Neural crest cell (in vitro differentiated cells): ENCODE data around the gene NRXN3. TPM values are rescaled to one million over a fixed set of nuclear protein-coding genes. Genes with fewer than 3 reads are reported as not detected.

ENCODE experiments used
- DNase-seq: peaks from one replicate; pipeline ENCODE4 v3.0.0; 2021; ENCODE audit warnings: low read depth, mixed read lengths, low spot score
- H3K27ac Mint-ChIP-seq: one replicate; pipeline ENCODE4 v1.8.0; 2021; ENCODE audit warnings: mild to moderate bottlenecking, mixed read lengths; ENCODE audit not compliant: unreplicated experiment
- H3K27me3 Mint-ChIP-seq: 2 replicates; pipeline ENCODE4 v1.8.0; 2021; ENCODE audit warnings: low read depth, mild to moderate bottlenecking, mixed read lengths
- H3K36me3 Mint-ChIP-seq: 2 replicates; pipeline ENCODE4 v1.8.0; 2021; ENCODE audit warnings: low read depth, mild to moderate bottlenecking, mixed read lengths
- H3K4me1 Mint-ChIP-seq: 2 replicates; pipeline ENCODE4 v1.8.0; 2021; ENCODE audit warnings: mixed read lengths
- H3K4me3 Mint-ChIP-seq: one replicate; pipeline ENCODE4 v1.8.0; 2021; ENCODE audit warnings: mild to moderate bottlenecking, mixed read lengths
- H3K9me3 Mint-ChIP-seq: 2 replicates; pipeline ENCODE4 v1.8.0; 2021; ENCODE audit warnings: mixed read lengths
- total RNA-seq: library from RNA; stranded (reverse); gene quantifications from 2 replicates; pipeline ENCODE4 v1.2.1, GENCODE V29; 2021
- TF ChIP-seq, protein P1 (sequence below): fragments of 200-600 bp; sonication (generic); conservative IDR thresholded peaks from 2 replicates; pipeline ENCODE4 v1.5.0; 2021; ENCODE audit warnings: antibody characterized with exemption, mild to moderate bottlenecking

NRXN3 gene
- total RNA-seq, 1 donor from 2014 or later, result 2.5 TPM

DNA sequence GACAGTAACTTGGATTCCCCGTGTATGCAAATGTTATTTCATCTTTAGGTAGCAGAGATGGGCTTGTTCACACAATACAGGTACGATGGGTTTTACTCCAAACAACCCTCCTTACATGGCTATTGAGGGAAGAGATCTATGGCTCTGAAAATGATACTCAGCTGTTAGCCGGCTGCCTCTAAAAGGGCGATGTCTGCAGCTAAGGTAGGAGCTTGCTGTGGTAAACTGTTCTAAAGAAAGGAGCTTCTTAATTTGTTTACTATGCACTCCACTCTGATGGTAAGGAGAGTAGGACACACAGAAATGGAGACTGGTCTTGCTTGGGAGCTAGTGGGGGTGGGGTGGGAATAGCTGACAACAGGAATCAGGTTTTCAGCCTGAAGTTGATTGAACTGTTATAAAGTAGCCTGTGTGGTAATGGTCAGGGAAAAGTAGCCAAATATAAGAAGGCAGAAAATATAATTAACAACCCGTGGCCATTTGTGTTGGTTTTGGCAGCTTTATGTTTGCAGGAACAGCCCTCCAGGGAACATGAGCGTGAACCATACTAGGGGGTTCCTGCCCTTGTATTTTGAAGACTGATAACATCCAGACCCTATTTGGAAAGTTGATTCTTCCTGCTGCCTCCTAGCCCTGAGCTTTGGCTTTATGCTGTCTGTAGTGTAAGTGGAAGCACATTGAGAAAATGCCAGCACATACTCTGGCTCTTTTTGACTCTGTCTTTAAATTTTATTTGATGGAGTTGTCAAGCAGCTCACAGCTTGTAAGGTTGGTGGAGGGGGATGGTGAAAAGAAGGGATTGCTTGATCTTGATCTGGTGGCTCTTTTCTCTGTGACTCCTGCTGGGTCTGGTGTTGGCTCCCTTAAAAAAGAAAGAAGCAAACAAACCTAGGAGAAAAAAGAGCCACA, 1111.3 kb downstream of the NRXN3 start:
- peaks cover 70% of the 10 kb centered on the region for H3K27me3 Mint-ChIP-seq
- no peak overlapping the region for H3K27ac Mint-ChIP-seq
- DNase-seq, result no peak
- H3K9me3 Mint-ChIP-seq, result no peaks in the 10 kb centered on the region
- no peaks in the 10 kb centered on the region for H3K36me3 Mint-ChIP-seq
- TF ChIP-seq, protein P1, sequence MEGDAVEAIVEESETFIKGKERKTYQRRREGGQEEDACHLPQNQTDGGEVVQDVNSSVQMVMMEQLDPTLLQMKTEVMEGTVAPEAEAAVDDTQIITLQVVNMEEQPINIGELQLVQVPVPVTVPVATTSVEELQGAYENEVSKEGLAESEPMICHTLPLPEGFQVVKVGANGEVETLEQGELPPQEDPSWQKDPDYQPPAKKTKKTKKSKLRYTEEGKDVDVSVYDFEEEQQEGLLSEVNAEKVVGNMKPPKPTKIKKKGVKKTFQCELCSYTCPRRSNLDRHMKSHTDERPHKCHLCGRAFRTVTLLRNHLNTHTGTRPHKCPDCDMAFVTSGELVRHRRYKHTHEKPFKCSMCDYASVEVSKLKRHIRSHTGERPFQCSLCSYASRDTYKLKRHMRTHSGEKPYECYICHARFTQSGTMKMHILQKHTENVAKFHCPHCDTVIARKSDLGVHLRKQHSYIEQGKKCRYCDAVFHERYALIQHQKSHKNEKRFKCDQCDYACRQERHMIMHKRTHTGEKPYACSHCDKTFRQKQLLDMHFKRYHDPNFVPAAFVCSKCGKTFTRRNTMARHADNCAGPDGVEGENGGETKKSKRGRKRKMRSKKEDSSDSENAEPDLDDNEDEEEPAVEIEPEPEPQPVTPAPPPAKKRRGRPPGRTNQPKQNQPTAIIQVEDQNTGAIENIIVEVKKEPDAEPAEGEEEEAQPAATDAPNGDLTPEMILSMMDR, result no peak
- peak overlapping the region; percentile 98 for H3K4me3 Mint-ChIP-seq
- peaks cover 35% of the 10 kb centered on the region for H3K4me1 Mint-ChIP-seq

DNA sequence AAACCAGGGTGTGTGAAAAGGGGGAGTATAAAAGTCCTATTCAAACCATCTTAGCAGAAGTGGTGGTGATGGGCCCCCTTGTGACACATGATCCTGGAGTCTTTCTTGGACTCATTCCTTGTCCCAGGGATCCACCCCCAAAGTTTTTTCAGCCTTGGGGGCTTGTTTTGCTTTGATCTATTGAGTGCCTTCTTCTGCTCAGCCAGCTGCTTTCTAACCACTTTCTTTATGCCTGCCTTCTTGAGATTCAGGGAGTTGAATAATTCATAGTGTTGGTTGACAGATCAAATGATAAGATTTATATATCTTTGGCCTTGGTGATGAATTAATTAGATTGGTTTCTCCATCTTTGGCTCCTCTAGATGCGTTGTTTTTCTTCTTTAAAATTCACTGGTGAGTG, 1114.4 kb downstream of the NRXN3 start:
- TF ChIP-seq, protein P1, result no peak
- DNase-seq, result peak; percentile 1
- Mint-ChIP-seq H3K27ac (no peak overlapping the region), H3K9me3 (no peaks in the 10 kb centered on the region), H3K4me1 (peaks cover 27% of the 10 kb centered on the region), H3K36me3 (no peaks in the 10 kb centered on the region), H3K27me3 (peaks cover 39% of the 10 kb centered on the region), H3K4me3 (peak overlapping the region; percentile 14)

DNA sequence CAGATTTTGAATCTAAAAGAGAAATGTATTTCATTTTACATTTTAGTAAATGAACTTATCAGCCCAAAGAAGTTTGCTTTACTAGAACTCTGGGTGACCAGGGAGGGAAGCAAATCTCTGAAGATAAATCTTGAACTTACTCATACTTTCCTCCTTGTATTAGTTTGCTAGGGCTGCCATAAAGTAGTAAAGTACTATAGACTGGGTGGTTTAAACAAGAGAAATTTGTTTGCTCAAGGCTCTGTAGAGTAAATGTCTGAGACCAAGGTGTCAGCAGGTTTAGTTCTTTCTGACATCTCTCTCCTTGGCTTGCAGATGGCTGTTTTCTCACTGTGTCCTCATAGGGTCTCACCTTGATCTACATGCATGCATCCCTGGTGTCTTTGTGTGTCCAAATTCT, 1115.1 kb downstream of the NRXN3 start:
- no peak overlapping the region for H3K4me3 Mint-ChIP-seq
- no peaks in the 10 kb centered on the region for H3K36me3 Mint-ChIP-seq
- TF ChIP-seq, protein P1, result no peak
- no peak for DNase-seq
- H3K4me1 Mint-ChIP-seq, result peaks cover 25% of the 10 kb centered on the region
- H3K27me3 Mint-ChIP-seq, result peaks cover 33% of the 10 kb centered on the region
- H3K27ac Mint-ChIP-seq, result no peak overlapping the region
- H3K9me3 Mint-ChIP-seq, result no peaks in the 10 kb centered on the region

DNA sequence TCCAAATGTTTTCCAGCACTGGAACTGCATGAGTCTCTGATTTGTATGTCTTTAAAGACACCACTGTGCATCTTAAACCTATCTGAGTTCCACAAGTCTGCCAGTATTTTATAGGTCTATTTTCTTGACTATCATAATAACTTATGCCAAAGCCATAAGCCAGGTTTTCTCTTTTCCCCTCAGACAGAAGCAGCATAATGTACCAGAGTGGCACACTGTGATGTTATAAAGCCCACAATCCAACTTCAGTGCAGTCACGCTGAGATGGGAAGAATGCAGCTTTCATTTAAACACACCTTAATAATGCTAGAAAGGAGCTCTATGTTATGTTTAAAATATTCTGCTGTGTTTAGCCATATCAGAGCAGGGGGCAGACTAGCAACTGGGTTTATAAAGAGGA, 1117.8 kb downstream of the NRXN3 start:
- Mint-ChIP-seq H3K27ac (no peak overlapping the region), H3K9me3 (no peaks in the 10 kb centered on the region), H3K4me3 (no peak overlapping the region), H3K4me1 (peaks cover 13% of the 10 kb centered on the region), H3K27me3 (peaks cover 7% of the 10 kb centered on the region), H3K36me3 (no peaks in the 10 kb centered on the region)
- TF ChIP-seq, protein P1, result no peak
- no peak for DNase-seq

DNA sequence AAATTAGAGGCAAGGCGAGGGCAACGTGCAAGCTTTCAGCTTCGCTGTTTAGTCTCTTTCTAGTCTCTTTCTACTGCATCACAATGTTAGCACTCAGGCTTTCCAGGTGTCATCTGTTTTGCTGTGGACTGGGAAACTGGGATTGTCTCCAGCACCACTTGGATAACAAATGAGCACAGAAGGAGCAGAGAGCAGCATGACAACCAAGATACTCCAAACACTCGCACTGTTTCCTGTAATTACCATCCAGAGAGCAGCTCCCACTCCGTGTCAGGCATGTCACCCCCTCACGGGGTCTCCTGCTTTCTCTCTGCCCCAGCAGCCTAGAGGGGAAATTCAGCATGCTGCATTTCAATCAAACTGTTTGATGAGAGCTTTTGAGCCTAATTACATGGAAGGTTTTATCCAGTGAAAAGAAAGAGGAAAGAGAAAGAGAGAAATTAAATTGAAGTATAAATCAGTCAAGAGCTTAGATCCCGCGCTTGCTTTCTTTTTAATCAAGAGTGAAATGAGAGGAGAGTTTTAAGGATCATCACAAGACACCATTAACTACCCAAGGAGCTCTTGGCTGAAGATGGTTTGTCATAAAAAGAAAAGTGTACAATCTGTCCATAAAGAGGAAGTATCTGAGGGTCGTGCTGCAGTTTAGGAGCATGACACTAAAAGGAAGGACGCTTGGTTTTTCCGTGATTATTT, 1123.5 kb downstream of the NRXN3 start:
- Mint-ChIP-seq H3K4me3 (no peak overlapping the region), H3K9me3 (no peaks in the 10 kb centered on the region), H3K36me3 (no peaks in the 10 kb centered on the region), H3K27ac (no peak overlapping the region), H3K27me3 (no peaks in the 10 kb centered on the region), H3K4me1 (peaks cover 11% of the 10 kb centered on the region)
- TF ChIP-seq, protein P1, result no peak
- no peak for DNase-seq
